Prostate gland (tissue), 2 donors: ENCODE measurements around the gene PRMT3. TPM values are rescaled to one million over a fixed set of nuclear protein-coding genes. Genes with fewer than 3 reads are reported as not detected.
"Not testable (repeated sequence)": the region's sequence is repeated elsewhere in the genome, so short reads cannot be mapped to it uniquely, and the experiment has no call there.

Source experiments
- DNase-seq: peaks from one replicate; pipeline ENCODE4 v3.0.0-alpha.2; 2019; ENCODE audit warnings: low spot score
- H3K27ac ChIP-seq, 2 donors: fragments of 200-600 bp; sonication (generic); 2 replicates each; pipeline ENCODE4 v1.5.1; 2017 to 2019
- H3K27me3 ChIP-seq: fragments of 200-600 bp; sonication (generic); replicated peaks from 2 replicates; pipeline ENCODE4 v1.5.1; 2019; ENCODE audit not compliant: insufficient read depth
- H3K36me3 ChIP-seq, 2 donors: fragments of 200-600 bp; sonication (generic); 1 replicate in 1 of 2; 2 replicates in 1 of 2; pipeline versions ENCODE4 v1.5.1 to v1.8.1; 2017 to 2019
- H3K4me1 ChIP-seq: fragments of 200-600 bp; sonication (generic); replicated peaks from 2 replicates; pipeline ENCODE4 v1.5.1; 2019
- H3K4me3 ChIP-seq, 2 donors: fragments of 200-600 bp; sonication (generic); 2 replicates each; pipeline ENCODE4 v1.5.1; 2017 to 2019
- H3K9me3 ChIP-seq: fragments of 200-600 bp; sonication (generic); 2 replicates; pipeline ENCODE4 v1.5.1; 2017
- CTCF ChIP-seq, 4 experiments: fragments of 200-600 bp in 2 of 4; fragments of 450-650 bp in 2 of 4; sonication (generic) in 2 of 4; IDR thresholded peaks; 1 replicate in 3 of 4; 2 replicates in 1 of 4; pipeline ENCODE4 v1.5.1; 2016 to 2019; ENCODE audit warnings: antibody characterized with exemption in 4 of 4, mild to moderate bottlenecking in 2 of 4, moderate library complexity in 2 of 4
- POLR2A ChIP-seq: fragments of 450-650 bp; IDR thresholded peaks from one replicate; pipeline ENCODE4 v1.6.1; 2016; ENCODE audit warnings: antibody characterized with exemption, mild to moderate bottlenecking
- POLR2AphosphoS5 ChIP-seq: sonication (generic); formaldehyde crosslinking; IDR thresholded peaks from one replicate; pipeline ENCODE4 v1.6.1; 2017; ENCODE audit warnings: antibody characterized with exemption
- WGBS: methylation state at CpG from one replicate; pipeline ENCODE4 v1.1.5; 2018; 5-methylcytosine and 5-hydroxymethylcytosine counted together
- intact Hi-C: fragments of 100-400 bp; cut with DNase I; formaldehyde crosslinking; loops from one replicate; pipeline ENCODE4 v1.14.2; 2022
- total RNA-seq, 2 donors: library from RNA; depleted of rRNA; stranded (reverse); fragments of >200 nt; gene quantifications; one replicate each; pipeline ENCODE4 v1.1.0, GENCODE V29; 2016

Gene PRMT3
- total RNA-seq, 2 donors from 2014 or later = 13.8 to 18.7 TPM

- WGBS = 87% methylated on average over 1 of the region's 1 CpG
- no peak for DNase-seq
- intact Hi-C loops = no loop called here
- H3K27me3 ChIP-seq = no peaks in the 10 kb centered on the region
- H3K36me3 ChIP-seq = no peaks in the 10 kb centered on the region
- TF ChIP-seq POLR2A (no peak), POLR2AphosphoS5 (no peak), CTCF (IDR thresholded peaks at IDR 0.05) (no peak)
- H3K27ac ChIP-seq = no peak overlapping the region
- H3K4me3 ChIP-seq = no peak overlapping the region
- H3K4me1 ChIP-seq = no peaks in the 10 kb centered on the region
- H3K9me3 ChIP-seq = no peaks in the 10 kb centered on the region
Observed at GRCh38 chr11:20458905-20459632, 71.6 kb downstream of the PRMT3 start.

GRCh38 chr11:20459865-20460264 lies 72.3 kb downstream of the PRMT3 start:
- Histone ChIP-seq H3K27ac (no peak overlapping the region), H3K4me3 (no peak overlapping the region), H3K27me3 (no peaks in the 10 kb centered on the region), H3K36me3 (no peaks in the 10 kb centered on the region), H3K4me1 (no peaks in the 10 kb centered on the region), H3K9me3 (no peaks in the 10 kb centered on the region)
- TF ChIP-seq POLR2AphosphoS5 (no peak), POLR2A (no peak), CTCF (IDR thresholded peaks at IDR 0.05) (no peak)
- 43% methylated on average over 5 of the region's 5 CpGs for WGBS
- DNase-seq = no peak
- intact Hi-C loops = no loop called here

- Histone ChIP-seq H3K4me3 (no peak overlapping the region), H3K27ac (no peak overlapping the region), H3K4me1 (no peaks in the 10 kb centered on the region), H3K27me3 (no peaks in the 10 kb centered on the region), H3K36me3 (no peaks in the 10 kb centered on the region), H3K9me3 (no peaks in the 10 kb centered on the region)
- WGBS = 72% methylated on average over 2 of the region's 2 CpGs
- TF ChIP-seq CTCF (IDR thresholded peaks at IDR 0.05) (no peak), POLR2AphosphoS5 (no peak), POLR2A (no peak)
- no peak for DNase-seq
- intact Hi-C loops = no loop called here
Observed at GRCh38 chr11:20464518-20464917, 77.0 kb downstream of the PRMT3 start.

GRCh38 chr11:20467487-20468185 lies 80.1 kb downstream of the PRMT3 start:
- H3K9me3 ChIP-seq = no peaks in the 10 kb centered on the region
- H3K27me3 ChIP-seq = no peaks in the 10 kb centered on the region
- no peak for TF ChIP-seq CTCF (IDR thresholded peaks at IDR 0.05)
- no peak for TF ChIP-seq POLR2A
- TF ChIP-seq POLR2AphosphoS5 = no peak
- no peak overlapping the region for H3K27ac ChIP-seq
- 74% methylated on average over 6 of the region's 6 CpGs for WGBS
- DNase-seq = no peak
- no peaks in the 10 kb centered on the region for H3K36me3 ChIP-seq
- intact Hi-C loops = no loop called here
- H3K4me3 ChIP-seq = no peak overlapping the region
- H3K4me1 ChIP-seq = no peaks in the 10 kb centered on the region

- no peak for DNase-seq
- no peak for TF ChIP-seq CTCF (IDR thresholded peaks at IDR 0.05)
- no peak for TF ChIP-seq POLR2A
- no peak for TF ChIP-seq POLR2AphosphoS5
- Histone ChIP-seq H3K4me1 (no peaks in the 10 kb centered on the region), H3K27ac (no peak overlapping the region), H3K27me3 (no peaks in the 10 kb centered on the region), H3K4me3 (no peak overlapping the region), H3K36me3 (no peaks in the 10 kb centered on the region), H3K9me3 (no peaks in the 10 kb centered on the region)
- intact Hi-C loops = no loop called here
- WGBS = 99% methylated on average over 4 of the region's 4 CpGs
Observed at GRCh38 chr11:20470348-20470747, 82.8 kb downstream of the PRMT3 start.

- intact Hi-C loops, H3K4me3 ChIP-seq, H3K27ac ChIP-seq, H3K36me3 ChIP-seq, DNase-seq, H3K27me3 ChIP-seq, H3K4me1 ChIP-seq, H3K9me3 ChIP-seq: not testable (repeated sequence)
Observed at GRCh38 chr11:20471929-20472328, 84.4 kb downstream of the PRMT3 start.
